ENCODE measurements around the gene POLR3B.
"Not testable (repeated sequence)": the region's sequence is repeated elsewhere in the genome, so short reads cannot be mapped to it uniquely, and the experiment has no call there.

The POLR3B gene

GRCh38 chr12:106313413-106313812, 44.1 kb upstream of the POLR3B start:
- POLR2A ChIA-PET; CTCF ChIA-PET; H3K9me3 ChIP-seq (ENCODE audit: control extremely low read depth in 1 of 5, control insufficient read depth in 4 of 5, insufficient read depth in 2 of 5, low read depth in 1 of 5, low read length in 4 of 5); H3K27ac ChIP-seq (ENCODE audit: insufficient read depth in 1 of 2, low read depth in 1 of 2, low read length in 2 of 2, poor library complexity in 1 of 2, severe bottlenecking in 2 of 2); H3K27me3 ChIP-seq (replicated peaks in 2 of 5; ENCODE audit: control insufficient read depth in 4 of 5, insufficient read depth in 5 of 5, low read length in 4 of 5); DNase-seq; H3K4me3 ChIP-seq (ENCODE audit: control insufficient read depth in 1 of 7, extremely low read depth in 1 of 7, insufficient read depth in 4 of 7, low read depth in 2 of 7, low read length in 6 of 7): not testable (repeated sequence)
- H3K36me3 ChIP-seq (ENCODE audit: control insufficient read depth in 4 of 4, insufficient read depth in 4 of 4, low read length in 3 of 4) = peaks cover 0 to 58% (median 13%) of the 10 kb centered on the region in 4 experiments
- 100% methylated on average over 1 of the region's 4 CpGs for WGBS (ENCODE audit: insufficient coverage)
- peaks cover 12 to 30% (median 24%) of the 10 kb centered on the region in 4 experiments for H3K4me1 ChIP-seq (ENCODE audit: control extremely low read depth in 1 of 4, control insufficient read depth in 4 of 4, insufficient read depth in 4 of 4, low read length in 3 of 4)

- H3K9me3 ChIP-seq (ENCODE audit: control extremely low read depth in 1 of 5, control insufficient read depth in 4 of 5, insufficient read depth in 2 of 5, low read depth in 1 of 5, low read length in 4 of 5) = no peaks in the 10 kb centered on the region
- no peaks in the 10 kb centered on the region for H3K27me3 ChIP-seq (replicated peaks in 2 of 5; ENCODE audit: control insufficient read depth in 4 of 5, insufficient read depth in 5 of 5, low read length in 4 of 5)
- CTCF ChIA-PET = interaction anchor here (0.6 to 1.0 kb wide), 2 partner anchors 69 to 830 kb away, joined by 3 read pairs; no protein-coding TSS in a partner anchor
- H3K4me3 ChIP-seq (ENCODE audit: control insufficient read depth in 1 of 7, extremely low read depth in 1 of 7, insufficient read depth in 4 of 7, low read depth in 2 of 7, low read length in 6 of 7) = no peak overlapping the region
- peaks cover 9 to 24% (median 13%) of the 10 kb centered on the region in 4 experiments for H3K4me1 ChIP-seq (ENCODE audit: control extremely low read depth in 1 of 4, control insufficient read depth in 4 of 4, insufficient read depth in 4 of 4, low read length in 3 of 4)
- H3K27ac ChIP-seq (ENCODE audit: insufficient read depth in 1 of 2, low read depth in 1 of 2, low read length in 2 of 2, poor library complexity in 1 of 2, severe bottlenecking in 2 of 2) = no peak overlapping the region
- WGBS (ENCODE audit: insufficient coverage) = 100% methylated on average over 3 of the region's 4 CpGs
- H3K36me3 ChIP-seq (ENCODE audit: control insufficient read depth in 4 of 4, insufficient read depth in 4 of 4, low read length in 3 of 4) = peaks cover 0 to 67% (median 17%) of the 10 kb centered on the region in 4 experiments
- DNase-seq = no peak
- POLR2A ChIA-PET = no interaction called here
Measured at GRCh38 chr12:106315523-106315922, 42.0 kb upstream of the POLR3B start.

GRCh38 chr12:106317406-106318082, 40.0 kb upstream of the POLR3B start:
- POLR2A ChIA-PET = no interaction called here
- Histone ChIP-seq H3K36me3 (ENCODE audit: control insufficient read depth in 4 of 4, insufficient read depth in 4 of 4, low read length in 3 of 4) (peaks cover 8 to 82% (median 27%) of the 10 kb centered on the region in 4 experiments), H3K4me1 (ENCODE audit: control extremely low read depth in 1 of 4, control insufficient read depth in 4 of 4, insufficient read depth in 4 of 4, low read length in 3 of 4) (peaks cover 0 to 4% (median 0%) of the 10 kb centered on the region in 4 experiments), H3K9me3 (ENCODE audit: control extremely low read depth in 1 of 5, control insufficient read depth in 4 of 5, insufficient read depth in 2 of 5, low read depth in 1 of 5, low read length in 4 of 5) (no peaks in the 10 kb centered on the region), H3K4me3 (ENCODE audit: control insufficient read depth in 1 of 7, extremely low read depth in 1 of 7, insufficient read depth in 4 of 7, low read depth in 2 of 7, low read length in 6 of 7) (no peak overlapping the region), H3K27me3 (replicated peaks in 2 of 5; ENCODE audit: control insufficient read depth in 4 of 5, insufficient read depth in 5 of 5, low read length in 4 of 5) (no peaks in the 10 kb centered on the region), H3K27ac (ENCODE audit: insufficient read depth in 1 of 2, low read depth in 1 of 2, low read length in 2 of 2, poor library complexity in 1 of 2, severe bottlenecking in 2 of 2) (no peak overlapping the region)
- CTCF ChIA-PET = interaction anchor here (0.6 to 0.7 kb wide), 2 partner anchors 87 to 1496 kb away, joined by 3 read pairs; no protein-coding TSS in a partner anchor
- 79% methylated on average over 1 of the region's 6 CpGs for WGBS (ENCODE audit: insufficient coverage)
- no peak for DNase-seq

GRCh38 chr12:106321139-106321850, 36.3 kb upstream of the POLR3B start:
- ChIA-PET CTCF (interaction anchor here (1.3 kb wide), 1 partner anchor 10 kb away, joined by 3 read pairs; no protein-coding TSS in a partner anchor), POLR2A (no interaction called here)
- peaks cover 0 to 2% (median 0%) of the 10 kb centered on the region in 4 experiments for H3K4me1 ChIP-seq (ENCODE audit: control extremely low read depth in 1 of 4, control insufficient read depth in 4 of 4, insufficient read depth in 4 of 4, low read length in 3 of 4)
- DNase-seq = no peak
- peaks cover 8 to 87% (median 40%) of the 10 kb centered on the region in 4 experiments for H3K36me3 ChIP-seq (ENCODE audit: control insufficient read depth in 4 of 4, insufficient read depth in 4 of 4, low read length in 3 of 4)
- H3K27me3 ChIP-seq (replicated peaks in 2 of 5; ENCODE audit: control insufficient read depth in 4 of 5, insufficient read depth in 5 of 5, low read length in 4 of 5) = no peaks in the 10 kb centered on the region
- no peaks in the 10 kb centered on the region for H3K9me3 ChIP-seq (ENCODE audit: control extremely low read depth in 1 of 5, control insufficient read depth in 4 of 5, insufficient read depth in 2 of 5, low read depth in 1 of 5, low read length in 4 of 5)
- WGBS (ENCODE audit: insufficient coverage) = 100% methylated on average over 3 of the region's 7 CpGs
- no peak overlapping the region for H3K4me3 ChIP-seq (ENCODE audit: control insufficient read depth in 1 of 7, extremely low read depth in 1 of 7, insufficient read depth in 4 of 7, low read depth in 2 of 7, low read length in 6 of 7)
- H3K27ac ChIP-seq (ENCODE audit: insufficient read depth in 1 of 2, low read depth in 1 of 2, low read length in 2 of 2, poor library complexity in 1 of 2, severe bottlenecking in 2 of 2) = no peak overlapping the region

DNA sequence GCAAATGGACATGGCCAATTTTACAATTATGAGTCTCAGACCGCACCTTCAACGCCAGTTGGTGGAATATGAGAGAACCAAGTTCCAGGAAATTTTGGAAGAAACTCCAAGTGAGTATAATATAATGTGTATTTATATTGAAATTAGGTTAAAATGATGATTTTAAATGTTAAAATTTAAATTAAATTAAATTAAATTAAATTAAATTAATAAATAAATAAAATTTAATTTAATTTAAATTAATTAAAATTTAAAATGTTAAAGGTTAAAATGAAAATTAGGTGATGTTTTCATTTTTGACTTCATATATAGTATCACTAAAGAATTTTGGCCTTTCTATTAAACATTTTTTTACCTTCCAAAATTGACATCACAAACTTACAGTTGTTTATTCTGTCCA, 34.0 kb upstream of the POLR3B start:
- CTCF ChIA-PET = no interaction called here
- WGBS (ENCODE audit: insufficient coverage) = 100% methylated on average over 2 of the region's 2 CpGs
- Histone ChIP-seq H3K36me3 (ENCODE audit: control insufficient read depth in 4 of 4, insufficient read depth in 4 of 4, low read length in 3 of 4) (peaks cover 8 to 82% (median 32%) of the 10 kb centered on the region in 4 experiments), H3K4me1 (ENCODE audit: control extremely low read depth in 1 of 4, control insufficient read depth in 4 of 4, insufficient read depth in 4 of 4, low read length in 3 of 4) (no peaks in the 10 kb centered on the region), H3K27me3 (replicated peaks in 2 of 5; ENCODE audit: control insufficient read depth in 4 of 5, insufficient read depth in 5 of 5, low read length in 4 of 5) (no peaks in the 10 kb centered on the region), H3K9me3 (ENCODE audit: control extremely low read depth in 1 of 5, control insufficient read depth in 4 of 5, insufficient read depth in 2 of 5, low read depth in 1 of 5, low read length in 4 of 5) (no peaks in the 10 kb centered on the region), H3K4me3 (ENCODE audit: control insufficient read depth in 1 of 7, extremely low read depth in 1 of 7, insufficient read depth in 4 of 7, low read depth in 2 of 7, low read length in 6 of 7) (no peak overlapping the region), H3K27ac (ENCODE audit: insufficient read depth in 1 of 2, low read depth in 1 of 2, low read length in 2 of 2, poor library complexity in 1 of 2, severe bottlenecking in 2 of 2) (no peak overlapping the region)
- POLR2A ChIA-PET = no interaction called here
- DNase-seq = no peak

DNA sequence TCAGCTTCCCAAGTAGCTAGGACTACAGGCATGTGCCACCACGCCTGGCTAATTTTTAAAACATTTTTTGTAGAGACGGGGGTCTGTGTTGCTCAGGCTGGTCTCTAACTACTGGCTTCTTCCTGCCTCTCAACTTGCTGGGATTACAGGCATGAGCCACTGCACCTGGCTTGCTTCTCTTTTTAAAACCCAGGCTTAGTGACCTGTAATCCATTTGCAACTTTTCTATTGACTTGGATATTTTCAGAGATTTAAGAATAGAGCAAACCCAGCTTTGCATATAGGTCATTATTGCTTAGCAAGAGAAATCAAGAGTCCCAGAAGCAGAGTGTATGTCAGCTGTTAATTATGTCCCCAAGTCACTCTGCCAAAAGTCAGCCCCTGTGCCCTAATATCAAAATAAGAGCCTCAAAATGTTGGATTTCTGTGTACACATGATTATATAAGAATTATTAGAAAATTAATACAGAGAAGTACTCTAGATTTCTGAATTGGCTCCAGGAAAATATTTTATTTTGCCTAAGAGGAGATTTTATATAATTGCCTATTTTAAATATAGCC, 30.2 kb upstream of the POLR3B start:
- no peak for DNase-seq
- ChIA-PET CTCF (no interaction called here), POLR2A (no interaction called here)
- no peak overlapping the region for H3K4me3 ChIP-seq (ENCODE audit: control insufficient read depth in 1 of 7, extremely low read depth in 1 of 7, insufficient read depth in 4 of 7, low read depth in 2 of 7, low read length in 6 of 7)
- WGBS (ENCODE audit: insufficient coverage) = 100% methylated on average over 2 of the region's 2 CpGs
- no peaks in the 10 kb centered on the region for H3K4me1 ChIP-seq (ENCODE audit: control extremely low read depth in 1 of 4, control insufficient read depth in 4 of 4, insufficient read depth in 4 of 4, low read length in 3 of 4)
- H3K36me3 ChIP-seq (ENCODE audit: control insufficient read depth in 4 of 4, insufficient read depth in 4 of 4, low read length in 3 of 4) = peaks cover 0 to 87% (median 32%) of the 10 kb centered on the region in 4 experiments
- H3K27ac ChIP-seq (ENCODE audit: insufficient read depth in 1 of 2, low read depth in 1 of 2, low read length in 2 of 2, poor library complexity in 1 of 2, severe bottlenecking in 2 of 2) = no peak overlapping the region
- no peaks in the 10 kb centered on the region for H3K27me3 ChIP-seq (replicated peaks in 2 of 5; ENCODE audit: control insufficient read depth in 4 of 5, insufficient read depth in 5 of 5, low read length in 4 of 5)
- H3K9me3 ChIP-seq (ENCODE audit: control extremely low read depth in 1 of 5, control insufficient read depth in 4 of 5, insufficient read depth in 2 of 5, low read depth in 1 of 5, low read length in 4 of 5) = peaks cover 0 to 8% (median 5%) of the 10 kb centered on the region in 5 experiments

DNA sequence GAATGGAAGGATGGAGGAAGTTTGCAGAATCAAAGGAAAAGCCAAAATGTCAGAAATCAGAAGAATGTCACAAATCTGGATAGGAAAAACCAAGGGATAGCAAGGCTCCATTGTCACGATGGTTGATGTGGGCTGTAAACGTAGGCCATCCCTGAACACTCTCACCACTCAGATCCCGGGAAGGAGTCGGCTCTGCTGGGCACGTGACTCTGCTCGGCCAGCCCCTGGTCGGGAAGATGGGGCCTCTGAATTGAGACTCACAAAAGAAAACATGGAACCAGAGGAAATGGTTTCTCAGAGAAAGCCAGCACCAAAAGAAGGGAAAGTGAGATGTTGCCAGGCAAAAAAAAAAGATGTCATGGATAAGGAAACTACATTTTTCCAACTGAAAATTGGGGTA, 28.8 kb upstream of the POLR3B start:
- CTCF ChIA-PET = no interaction called here
- POLR2A ChIA-PET = no interaction called here
- H3K9me3 ChIP-seq (ENCODE audit: control extremely low read depth in 1 of 5, control insufficient read depth in 4 of 5, insufficient read depth in 2 of 5, low read depth in 1 of 5, low read length in 4 of 5) = peaks cover 0 to 13% (median 7%) of the 10 kb centered on the region in 5 experiments

More for the DNA sequence above, 28.8 kb upstream of the POLR3B start:
- Histone ChIP-seq H3K27me3 (replicated peaks in 2 of 5; ENCODE audit: control insufficient read depth in 4 of 5, insufficient read depth in 5 of 5, low read length in 4 of 5) (no peaks in the 10 kb centered on the region), H3K36me3 (ENCODE audit: control insufficient read depth in 4 of 4, insufficient read depth in 4 of 4, low read length in 3 of 4) (peaks cover 0 to 84% (median 27%) of the 10 kb centered on the region in 4 experiments), H3K4me3 (ENCODE audit: control insufficient read depth in 1 of 7, extremely low read depth in 1 of 7, insufficient read depth in 4 of 7, low read depth in 2 of 7, low read length in 6 of 7) (no peak overlapping the region), H3K27ac (ENCODE audit: insufficient read depth in 1 of 2, low read depth in 1 of 2, low read length in 2 of 2, poor library complexity in 1 of 2, severe bottlenecking in 2 of 2) (no peak overlapping the region), H3K4me1 (ENCODE audit: control extremely low read depth in 1 of 4, control insufficient read depth in 4 of 4, insufficient read depth in 4 of 4, low read length in 3 of 4) (no peaks in the 10 kb centered on the region)
- DNase-seq = no peak
- WGBS (ENCODE audit: insufficient coverage) = 100% methylated on average over 5 of the region's 7 CpGs
